GM18526 (cell line): ENCODE data around the gene RAB20.

Experiments used
- POLR2A ChIP-seq: IDR thresholded peaks from 3 replicates; pipeline ENCODE4 v1.6.1; 2011; ENCODE audit not compliant: insufficient read length; ENCODE audit errors: extremely low read depth

RAB20 gene

GRCh38 chr13:110548891-110549794 lies 12.4 kb downstream of the RAB20 start:
- TF ChIP-seq POLR2A, result no peak

DNA sequence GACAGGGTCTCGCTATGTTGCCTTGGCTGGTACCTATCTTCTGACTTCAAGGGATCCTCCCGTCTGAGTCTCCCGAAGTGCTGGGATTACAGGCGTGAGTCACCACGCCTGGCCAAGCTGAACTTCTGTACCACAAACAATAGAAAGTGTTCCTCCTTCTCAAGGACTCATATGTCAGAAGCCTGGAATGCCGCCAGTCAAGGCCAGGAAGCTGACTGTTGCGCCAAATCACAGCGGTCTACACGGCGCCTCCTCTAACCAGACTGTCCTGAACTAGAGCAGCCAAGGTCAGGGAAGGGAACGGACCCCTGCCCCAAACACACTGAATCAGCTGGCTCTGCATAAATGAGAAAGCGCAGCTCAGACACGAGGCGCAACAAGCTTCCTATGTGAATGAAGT lies 14.6 kb downstream of the RAB20 start:
- no peak for TF ChIP-seq POLR2A

DNA sequence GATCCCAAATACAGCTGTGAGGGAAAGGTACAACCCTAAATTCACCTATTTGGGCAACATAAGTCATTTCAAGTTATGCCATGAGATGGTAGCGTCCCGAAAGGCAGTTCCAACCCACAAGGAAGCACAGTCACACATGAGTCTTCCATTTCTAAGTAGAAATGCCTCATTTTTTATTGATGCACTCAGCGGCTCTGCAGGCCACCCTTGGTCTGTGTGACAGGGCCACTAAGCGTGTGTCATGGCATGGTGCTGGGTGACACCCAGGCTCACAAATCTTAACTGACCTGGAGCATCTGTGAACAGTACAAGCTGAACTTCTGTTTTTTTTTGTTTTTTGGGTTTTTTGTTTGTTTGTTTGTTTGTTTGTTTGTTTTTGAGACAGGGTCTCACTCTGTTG lies 15.1 kb downstream of the RAB20 start:
- TF ChIP-seq POLR2A, result no peak

DNA sequence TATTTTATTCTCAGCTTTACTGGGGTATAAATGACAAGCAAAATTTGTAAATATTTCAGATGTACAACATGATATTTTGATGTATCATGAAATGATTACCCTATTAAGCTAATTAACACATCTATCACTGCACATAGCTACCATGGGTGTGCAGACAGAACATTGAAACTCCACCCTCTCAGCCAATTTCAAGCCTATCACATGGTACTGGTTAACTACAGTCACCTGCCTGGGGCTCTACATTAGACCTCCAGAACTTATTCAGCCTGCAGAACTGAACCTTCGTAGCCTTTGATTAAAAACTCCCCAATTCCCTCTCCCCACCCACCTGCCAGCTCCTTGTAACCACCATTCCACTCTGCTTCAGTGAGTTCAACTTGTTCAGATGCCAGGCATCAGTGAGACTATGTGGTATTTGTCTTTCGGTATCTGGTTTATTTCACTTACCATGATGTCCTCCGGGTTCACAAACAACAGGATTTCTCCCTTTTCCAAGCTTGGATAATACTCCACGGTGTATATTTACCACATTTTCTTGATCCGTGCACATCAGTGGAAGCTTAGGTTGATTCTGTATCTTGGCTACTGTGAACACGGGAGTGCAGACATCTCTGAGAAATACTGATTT lies 19.2 kb downstream of the RAB20 start:
- no peak for TF ChIP-seq POLR2A

- TF ChIP-seq POLR2A, result no peak
These were observed 20.0 kb downstream of the RAB20 start for GRCh38 chr13:110541526-110541920.

DNA sequence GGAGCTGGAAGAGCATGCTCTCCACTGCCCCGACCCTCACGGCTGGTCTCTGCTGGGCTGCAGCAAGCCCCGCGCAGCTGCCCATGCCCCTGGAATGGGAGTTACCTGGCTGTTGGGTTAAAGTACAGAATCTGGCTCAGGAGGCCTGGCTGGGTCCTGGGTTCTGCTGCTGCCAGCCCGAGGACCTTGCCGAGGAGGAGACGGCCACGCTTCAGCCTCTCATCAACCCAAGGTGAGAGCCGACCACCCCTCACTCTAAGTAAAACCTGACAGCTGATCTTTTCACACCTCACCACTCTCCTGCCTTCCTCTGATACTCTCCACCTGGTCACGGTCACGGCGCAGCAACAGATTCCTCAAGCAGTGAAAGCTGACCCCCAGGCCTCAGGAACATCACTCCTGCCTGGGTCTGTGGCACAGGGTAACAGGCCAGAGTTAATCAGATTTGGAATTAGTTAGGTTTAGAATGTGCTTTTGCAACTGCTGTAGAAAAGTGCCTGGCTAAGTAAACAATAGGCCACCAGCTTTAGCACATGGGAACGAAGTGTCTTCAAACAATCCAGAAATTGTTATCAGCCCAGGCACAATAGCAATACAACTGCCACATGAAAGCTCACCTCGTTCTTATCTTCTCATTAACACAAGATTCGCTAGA lies 20.5 kb downstream of the RAB20 start:
- TF ChIP-seq POLR2A, result no peak

- no peak for TF ChIP-seq POLR2A
These were observed 21.6 kb downstream of the RAB20 start for GRCh38 chr13:110539894-110540293.

DNA sequence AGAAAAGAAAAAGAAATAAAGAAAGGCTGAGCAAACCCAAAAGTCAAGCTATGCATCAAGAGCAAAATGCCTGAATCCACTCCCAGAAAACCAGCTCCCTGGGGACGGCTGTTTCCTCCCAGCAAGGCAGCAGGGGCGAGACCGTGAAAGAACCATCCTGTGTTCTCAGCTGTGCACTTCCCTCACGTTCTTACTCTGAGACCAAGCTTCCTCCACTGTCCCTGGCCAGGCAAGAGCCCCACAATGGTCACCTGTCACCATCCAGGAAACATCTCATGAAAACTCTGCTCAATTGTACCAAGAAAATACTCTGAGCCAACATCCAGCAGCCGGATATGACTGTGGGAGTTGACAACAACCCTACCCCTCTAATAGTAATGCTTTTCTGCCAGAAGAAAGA lies 22.9 kb downstream of the RAB20 start:
- TF ChIP-seq POLR2A, result no peak

- TF ChIP-seq POLR2A, result no peak
These were observed 25.4 kb downstream of the RAB20 start for GRCh38 chr13:110536006-110536693.

DNA sequence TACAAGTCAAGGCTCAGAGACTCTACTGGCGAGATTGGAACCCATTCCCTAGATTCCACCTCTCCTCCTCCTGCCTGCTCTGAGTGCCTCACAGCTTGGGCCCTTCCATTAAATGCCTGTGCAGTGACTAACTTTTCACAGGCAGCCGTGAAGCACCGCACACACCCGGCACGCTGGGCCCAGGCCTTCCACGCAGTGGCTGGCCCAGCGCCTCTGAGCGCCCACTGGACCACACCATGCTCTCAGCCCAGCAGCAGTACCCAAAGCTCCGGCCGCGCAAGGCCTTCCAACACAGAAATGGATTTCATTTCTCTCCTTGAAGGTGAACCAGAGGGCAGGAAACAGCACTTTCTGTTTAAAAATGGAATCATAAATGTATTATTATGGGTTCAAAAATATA lies 26.0 kb downstream of the RAB20 start:
- no peak for TF ChIP-seq POLR2A

- no peak for TF ChIP-seq POLR2A
These were observed 27.5 kb downstream of the RAB20 start for GRCh38 chr13:110533771-110534670.

DNA sequence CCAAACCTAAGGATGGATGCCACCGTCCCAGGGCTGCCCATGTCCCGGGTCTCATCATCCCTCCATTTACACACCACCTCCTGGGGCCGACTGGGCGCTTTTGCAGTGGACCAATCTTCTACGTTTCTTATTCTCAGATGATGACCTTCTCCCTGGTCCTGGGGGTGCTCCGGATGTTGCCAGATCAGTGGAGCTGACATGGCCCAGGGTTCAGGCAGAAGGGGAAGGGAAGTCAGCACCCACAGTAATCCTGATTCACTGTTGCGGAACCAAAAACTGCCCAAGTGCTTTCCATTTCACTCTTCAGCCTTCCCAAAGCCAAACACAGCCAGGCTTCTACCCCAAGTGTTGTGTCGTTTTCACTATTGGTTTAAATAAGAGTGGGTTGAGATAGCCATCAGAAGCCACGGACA lies 29.8 kb downstream of the RAB20 start:
- no peak for TF ChIP-seq POLR2A

GRCh38 chr13:110531100-110531499 lies 30.4 kb downstream of the RAB20 start:
- TF ChIP-seq POLR2A, result no peak

DNA sequence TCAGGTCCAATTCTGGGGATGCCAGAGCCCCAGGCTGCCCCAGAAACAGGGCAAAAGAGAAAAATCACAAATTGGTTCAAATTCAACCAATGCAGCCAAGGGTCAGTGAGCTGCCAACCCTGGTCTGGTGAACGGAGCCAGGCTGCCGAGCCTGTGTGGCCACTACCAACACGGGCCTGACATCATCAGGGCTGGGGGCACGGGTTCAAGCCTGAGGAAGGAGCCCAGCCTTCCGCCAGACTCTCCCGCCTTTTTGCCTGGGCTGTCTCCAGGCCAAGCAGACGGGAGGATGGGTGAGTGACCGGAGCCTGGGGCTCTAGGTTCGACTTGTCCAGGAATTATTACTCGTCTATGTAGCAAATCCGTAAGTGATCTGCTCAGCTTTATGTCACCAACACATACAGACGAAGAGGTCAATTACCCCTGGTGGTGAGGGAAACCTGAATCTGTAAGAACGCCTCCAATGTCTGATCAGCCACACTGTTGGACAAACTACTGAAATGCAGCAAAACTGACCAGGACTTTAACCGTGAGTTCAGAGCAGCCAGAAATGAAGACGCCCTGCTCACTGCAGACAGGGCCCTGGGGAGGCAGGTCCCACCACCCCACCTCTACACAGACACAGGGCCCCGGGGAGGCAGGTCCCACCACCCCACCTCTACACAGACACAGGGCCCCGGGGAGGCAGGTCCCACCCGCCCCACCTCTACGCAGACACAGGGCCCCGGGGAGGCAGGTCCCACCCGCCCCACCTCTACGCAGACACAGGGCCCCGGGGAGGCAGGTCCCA lies 31.8 kb downstream of the RAB20 start:
- no peak for TF ChIP-seq POLR2A
